RPMI8226 (cell line): ENCODE results near the gene IGFLR1.
"Not testable (repeated sequence)": the region's sequence is repeated elsewhere in the genome, so short reads cannot be mapped to it uniquely, and the experiment has no call there.

Source experiments
- DNase-seq: peaks from one replicate; pipeline ENCODE4 v3.0.0-alpha.2; 2015

The IGFLR1 gene

GRCh38 chr19:35777086-35777841, 35.0 kb upstream of the IGFLR1 start:
- no peak for DNase-seq

DNA sequence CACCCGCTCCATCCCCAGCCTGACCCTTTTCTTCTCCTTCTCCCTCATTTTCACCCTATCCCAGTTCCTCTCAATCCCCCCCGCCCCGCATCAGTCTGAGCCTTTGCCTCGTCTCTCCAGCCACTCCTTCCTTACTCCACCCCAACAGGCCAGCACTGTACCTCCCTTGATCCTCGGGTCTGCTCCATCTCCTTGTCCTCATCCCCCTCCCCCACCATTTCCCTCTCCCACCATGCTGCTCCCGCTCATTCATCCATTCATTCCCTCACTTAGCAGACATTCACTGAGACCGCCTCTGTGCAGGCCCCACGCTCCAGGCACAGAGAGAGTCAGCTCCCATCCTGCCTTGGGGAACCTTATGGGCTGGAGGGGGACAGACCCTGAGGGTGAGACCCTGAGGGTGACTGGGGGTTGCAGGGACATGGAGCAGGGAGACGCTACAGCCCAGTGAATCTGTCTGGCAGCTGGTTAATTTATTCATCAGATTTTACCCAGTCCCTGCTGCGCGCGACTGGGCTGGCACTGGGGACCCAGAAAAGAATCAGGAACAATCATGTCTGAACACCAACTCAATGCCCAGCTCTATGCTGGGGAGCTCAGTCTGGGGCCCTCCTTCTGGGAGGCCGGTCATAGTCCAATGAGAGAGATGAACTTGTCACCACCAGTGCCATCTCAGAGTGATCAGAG, 34.0 kb upstream of the IGFLR1 start:
- no peak for DNase-seq

GRCh38 chr19:35775298-35776101, 33.2 kb upstream of the IGFLR1 start, which contains the start of gene ARHGAP33:
Gene ARHGAP33 (plus strand): TSS chr19:35775564. CDS start chr19:35775659, 95 bp downstream.
- peak; percentile 98 for DNase-seq

GRCh38 chr19:35775046-35775297, 32.7 kb upstream of the IGFLR1 start:
- DNase-seq: no peak

DNA sequence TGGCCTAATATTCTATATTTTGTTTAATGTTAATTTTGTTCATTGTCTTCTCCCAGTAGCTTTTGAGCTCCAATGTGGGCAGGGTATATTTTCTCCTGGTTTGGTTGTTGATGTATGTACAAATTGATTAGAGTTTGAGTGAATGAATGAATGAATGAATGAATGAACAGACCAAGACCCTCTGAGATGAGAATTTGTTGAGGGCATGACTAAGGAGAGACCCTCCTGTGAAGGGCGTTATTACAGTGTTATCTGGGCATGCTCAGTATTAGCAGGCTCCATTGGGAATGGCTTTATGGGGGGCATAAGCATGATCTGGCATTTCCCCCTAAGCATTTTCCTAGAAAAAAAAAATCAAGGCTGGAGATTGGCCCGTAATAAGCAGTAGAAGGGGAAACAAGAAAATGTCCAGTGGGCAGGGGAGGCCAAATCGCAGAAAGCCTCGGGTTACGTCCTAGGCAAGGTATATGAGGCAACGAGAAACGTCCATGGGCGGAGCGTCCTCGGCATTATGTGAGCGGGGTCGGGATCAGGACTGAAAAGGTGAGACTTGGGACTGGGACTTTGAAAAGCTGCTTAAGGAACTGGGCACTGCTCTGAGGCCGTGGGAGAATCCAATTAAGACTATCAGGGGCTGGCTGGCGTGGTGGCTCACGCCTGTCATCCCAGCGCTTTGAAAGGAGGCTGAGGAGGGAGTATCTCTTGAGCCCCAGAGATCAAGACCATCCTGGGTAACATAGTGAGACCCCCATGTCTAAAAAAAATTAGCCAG, 32.2 kb upstream of the IGFLR1 start:
- DNase-seq: no peak

DNA sequence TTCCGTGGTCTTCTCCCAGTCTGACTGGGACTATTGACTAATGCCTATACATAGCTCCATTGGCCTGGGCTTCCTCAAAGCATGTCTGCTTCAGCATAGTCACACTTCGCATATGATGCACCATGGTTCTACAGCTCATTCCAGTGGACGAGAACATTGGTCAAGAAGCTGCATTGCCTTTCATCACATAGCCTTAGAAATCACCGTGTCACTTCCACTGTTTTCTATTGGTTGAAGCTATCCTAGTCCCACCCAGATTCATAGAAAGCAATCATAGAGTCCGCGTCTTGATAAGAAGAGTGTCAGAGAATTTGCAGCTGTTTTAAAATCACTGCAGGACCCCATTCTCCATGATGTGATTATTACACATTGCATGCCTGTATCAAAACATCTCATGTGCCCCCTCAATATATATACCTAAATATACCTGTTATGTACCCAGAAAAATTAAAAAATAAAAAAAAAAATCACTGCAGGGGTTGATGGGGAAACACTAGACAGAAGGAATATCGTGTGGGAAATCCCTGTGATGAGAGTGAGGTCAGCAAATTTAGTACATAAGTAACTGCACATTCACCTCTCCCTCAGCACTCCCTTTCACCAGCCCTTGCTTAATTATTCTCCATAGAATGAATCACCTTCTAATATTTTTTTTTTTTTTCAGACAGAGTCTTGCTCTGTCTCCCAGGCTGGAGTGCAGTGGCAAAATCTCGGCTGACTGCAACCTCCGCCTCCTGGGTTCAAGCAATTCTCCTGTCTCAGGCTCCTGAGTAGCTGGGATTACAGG, 31.0 kb upstream of the IGFLR1 start:
- no peak for DNase-seq

DNA sequence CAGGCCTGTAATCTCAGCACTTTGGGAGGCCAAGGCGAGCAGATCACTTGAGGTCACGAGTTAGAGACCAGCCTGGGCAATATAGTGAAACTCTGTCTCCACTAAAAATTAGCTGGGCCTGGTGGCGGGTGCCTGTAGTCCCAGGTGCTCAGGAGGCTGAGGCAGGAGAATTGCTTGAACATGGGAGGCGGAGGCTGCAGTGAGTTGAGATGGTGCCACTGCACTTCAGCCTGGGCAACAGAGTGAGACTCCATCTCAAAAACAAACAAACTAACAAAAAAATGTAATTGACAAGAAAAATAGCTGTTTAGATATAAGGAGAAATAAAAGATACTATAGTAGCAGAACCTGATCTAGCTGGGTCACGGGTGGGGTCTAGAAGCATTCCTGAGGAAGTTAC, 30.1 kb upstream of the IGFLR1 start:
- DNase-seq: not testable (repeated sequence)

DNA sequence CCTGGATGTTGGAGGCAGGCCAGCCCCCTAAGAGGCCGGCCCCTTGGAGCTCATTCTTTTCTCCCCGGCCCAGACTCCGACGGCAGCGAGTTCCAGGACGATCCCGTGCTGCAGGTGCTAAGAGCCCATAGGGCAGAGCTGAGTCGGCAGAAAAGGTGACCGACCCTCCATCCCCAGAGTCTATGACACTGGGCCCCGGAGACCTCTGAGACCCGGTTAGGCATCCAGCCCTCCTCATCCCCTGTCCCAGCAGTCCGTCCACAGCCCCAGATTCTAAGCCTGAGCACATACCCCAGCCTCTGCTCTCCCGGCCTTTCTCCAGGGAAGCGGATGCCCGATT, 25.8 kb upstream of the IGFLR1 start:
- no peak for DNase-seq

- DNase-seq: no peak
Measured at GRCh38 chr19:35767288-35768081, 25.2 kb upstream of the IGFLR1 start.

DNA sequence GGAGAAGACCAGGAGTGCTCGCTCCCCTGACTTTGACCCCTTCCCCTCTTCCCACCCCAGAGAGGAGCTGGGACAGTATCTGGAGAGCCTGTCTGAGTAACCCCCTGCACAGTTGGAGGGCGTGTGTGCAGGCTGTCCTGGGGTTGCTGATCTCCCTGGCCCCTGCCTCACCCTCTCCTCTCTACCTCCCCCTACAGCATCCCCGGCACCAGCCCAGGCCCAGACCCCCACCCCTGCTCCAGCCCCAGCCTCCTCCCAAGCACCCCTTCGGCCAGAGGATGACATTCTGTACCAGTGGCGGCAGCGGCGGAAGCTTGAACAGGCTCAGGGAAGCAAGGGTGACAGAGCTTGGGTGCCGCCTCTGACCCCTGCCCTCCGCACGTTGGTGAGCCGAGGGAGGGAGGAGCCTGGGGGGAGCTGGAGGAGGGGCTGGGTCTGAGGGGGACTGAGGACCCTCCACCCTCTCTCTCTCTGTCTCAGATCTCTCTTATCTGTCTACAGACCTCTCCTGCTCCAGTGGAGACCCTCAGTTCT, 24.4 kb upstream of the IGFLR1 start:
- no peak for DNase-seq

DNA sequence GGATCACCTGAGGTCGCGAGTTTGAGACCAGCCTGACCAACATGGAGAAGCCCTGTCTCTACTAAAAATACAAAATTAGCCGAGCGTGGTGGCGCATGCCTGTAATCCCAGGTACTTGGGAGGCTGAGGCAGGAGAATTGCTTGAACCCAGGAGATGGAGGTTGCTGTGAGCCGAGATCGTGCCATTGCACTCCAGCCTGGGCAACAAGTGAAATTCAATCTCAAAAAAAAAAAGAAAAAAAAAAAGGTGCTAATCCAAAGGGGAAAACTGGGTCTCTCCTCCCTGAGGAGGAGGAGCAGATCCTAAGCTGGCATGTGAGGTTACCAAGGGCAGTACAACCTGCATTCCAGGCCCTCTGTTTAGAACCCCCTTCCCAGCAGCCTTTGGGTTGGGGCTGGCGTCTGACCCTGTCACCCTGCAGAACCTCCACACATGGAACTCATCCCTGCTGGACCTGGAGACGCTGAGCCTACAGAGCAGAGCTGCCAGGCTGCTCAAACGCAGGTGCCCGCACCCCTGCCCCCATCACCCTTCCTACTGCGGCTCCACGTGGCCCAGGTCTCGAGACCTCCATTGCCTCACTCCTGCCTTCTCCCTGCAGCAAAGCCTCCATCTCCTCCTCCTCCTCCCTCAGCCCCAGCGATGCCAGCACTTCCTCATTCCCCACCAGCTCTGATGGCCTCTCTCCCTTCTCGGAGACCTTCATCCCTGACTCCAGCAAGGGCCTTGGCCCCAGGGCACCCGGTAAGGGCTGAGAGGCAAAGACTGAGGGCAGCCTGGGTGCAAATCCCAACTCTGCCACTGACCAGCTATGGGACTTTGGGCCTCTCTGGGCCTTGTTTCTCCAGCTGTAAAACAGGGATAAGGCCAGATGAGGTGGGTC, 22.4 kb upstream of the IGFLR1 start:
- no peak for DNase-seq

- no peak for DNase-seq
Measured at GRCh38 chr19:35760711-35761349, 18.6 kb upstream of the IGFLR1 start.

- no peak for DNase-seq
Measured at GRCh38 chr19:35759697-35760096, 17.4 kb upstream of the IGFLR1 start.

DNA sequence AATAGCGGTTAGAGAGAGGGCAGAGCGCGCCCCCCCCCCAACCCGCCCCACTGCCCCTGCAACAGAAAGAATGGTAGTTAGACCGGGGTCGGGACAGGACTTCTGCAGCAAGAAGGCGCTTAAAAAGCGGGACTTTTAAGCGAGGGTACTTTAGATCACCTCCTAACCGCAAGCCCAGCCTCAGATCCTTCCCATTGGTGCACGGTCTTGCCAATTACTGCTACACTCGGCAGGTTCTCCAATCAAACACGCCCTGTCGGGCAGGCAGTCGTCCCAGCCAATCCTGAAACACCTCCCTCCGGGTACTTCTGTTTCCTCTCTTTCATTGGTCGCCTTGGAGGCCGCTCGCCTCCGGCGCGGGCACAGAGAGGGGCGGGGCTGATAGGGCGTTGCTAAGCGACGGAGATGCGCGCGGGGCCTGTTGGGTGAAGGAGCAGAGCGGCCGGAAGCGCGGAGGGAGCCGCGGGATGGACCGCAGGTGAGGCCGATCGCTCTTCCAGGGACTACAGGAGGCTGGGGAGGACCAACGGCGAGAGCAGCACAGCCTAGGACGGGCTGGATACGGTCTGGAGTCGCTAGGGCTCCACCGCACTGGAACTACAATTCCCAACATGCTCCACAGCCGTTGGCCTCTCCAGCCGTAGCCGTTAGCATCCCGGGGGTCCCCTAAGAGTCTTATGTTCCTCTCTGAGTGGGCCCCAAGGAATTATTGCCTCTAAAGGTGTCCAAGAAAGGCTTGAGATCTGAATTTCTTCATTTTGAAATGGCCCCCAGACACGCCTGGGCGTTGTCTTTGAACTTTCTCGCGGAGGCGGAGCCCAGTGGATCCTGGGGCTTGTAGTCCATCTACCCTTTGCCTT, 15.7 kb upstream of the IGFLR1 start, which contains the start of gene PROSER3:
Gene PROSER3, plus strand, starts transcription at position 428 of the 860 bp plus-strand sequence. Its CDS starts 40 bp downstream, at position 468.
- DNase-seq: peak; percentile 97

- DNase-seq: no peak
Measured at GRCh38 chr19:35757231-35757748, 15.0 kb upstream of the IGFLR1 start.

DNA sequence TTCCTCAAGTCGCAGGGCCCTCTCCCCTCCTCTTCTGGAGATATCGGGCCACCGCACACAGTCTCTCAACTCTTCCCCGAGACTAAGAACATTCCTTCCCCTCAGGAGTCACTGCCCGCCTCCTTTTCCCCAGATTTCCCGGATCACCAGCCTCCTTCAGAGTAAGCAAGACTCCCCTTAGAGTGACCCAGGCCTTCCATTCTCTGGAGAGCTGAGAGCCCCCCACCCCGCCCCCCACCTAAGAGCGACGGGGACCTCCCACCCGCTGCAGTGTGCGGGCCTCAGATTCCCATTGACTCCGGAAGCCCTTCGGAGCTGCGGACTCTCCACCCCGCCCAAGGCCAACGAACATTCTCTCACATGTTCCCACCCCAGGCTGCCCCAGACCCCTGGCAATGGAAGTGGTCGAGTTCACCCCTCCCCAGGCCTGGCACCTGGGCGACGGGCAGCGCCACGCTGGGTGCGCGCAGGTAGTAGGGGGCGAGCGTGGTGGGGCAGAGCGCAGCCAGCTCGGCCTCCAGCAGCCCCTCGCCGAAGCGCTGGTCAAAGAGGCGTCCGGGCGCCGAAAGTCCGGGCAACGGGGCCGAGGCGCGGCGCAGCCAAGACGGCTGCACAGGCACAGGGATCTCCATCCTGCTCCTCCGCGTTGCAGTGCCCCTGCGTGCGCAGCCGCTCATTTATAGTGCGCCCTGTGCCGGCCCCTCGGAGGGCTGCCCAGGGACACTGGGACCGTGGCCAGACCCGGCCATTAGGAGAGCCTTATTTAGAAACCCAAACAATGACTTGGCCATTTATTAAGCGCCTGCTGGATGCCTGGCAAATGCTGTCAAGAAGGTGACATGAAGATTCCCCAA, 14.4 kb upstream of the IGFLR1 start, which contains the start of gene HSPB6:
Gene HSPB6, minus strand, starts transcription at position 653 of the 854 bp plus-strand sequence. Its CDS starts 21 bp downstream, at position 632.
- no peak for DNase-seq
